Colonic mucosa (tissue), 4 donors: ENCODE results near the gene ZNF526. TPM values are rescaled to one million over a fixed set of nuclear protein-coding genes. Genes with fewer than 3 reads are reported as not detected.
A peak's percentile ranks its signal among the peaks of the same experiment; 100 is the strongest.

Experiments
- DNase-seq: peaks from one replicate; pipeline ENCODE4 v3.0.0-alpha.2; 2020
- H3K27ac ChIP-seq: fragments of 200-600 bp; one replicate; pipeline ENCODE4 v1.8.0; 2021
- H3K27me3 ChIP-seq: fragments of 200-600 bp; one replicate; pipeline ENCODE4 v1.8.0; 2021
- H3K36me3 ChIP-seq: fragments of 200-600 bp; one replicate; pipeline ENCODE4 v1.8.0; 2021
- H3K4me1 ChIP-seq: fragments of 200-600 bp; one replicate; pipeline ENCODE4 v1.8.0; 2021; ENCODE audit warnings: mild to moderate bottlenecking
- H3K4me3 ChIP-seq: fragments of 200-600 bp; one replicate; pipeline ENCODE4 v1.8.0; 2021
- H3K9ac ChIP-seq, 2 donors: one replicate each; pipeline ENCODE4 v1.7.0; 2013; ENCODE audit warnings: control low read depth in 2 of 2, low read depth in 2 of 2, low read length in 2 of 2
- H3K9me3 ChIP-seq: fragments of 200-600 bp; one replicate; pipeline ENCODE4 v1.8.0; 2021
- CTCF ChIP-seq: fragments of 200-600 bp; IDR thresholded peaks from one replicate; pipeline ENCODE4 v1.8.0; 2022; ENCODE audit warnings: antibody characterized with exemption, mild to moderate bottlenecking
- intact Hi-C: fragments of 100-400 bp; cut with DNase I; formaldehyde crosslinking; loops from one replicate; pipeline ENCODE4 v1.14.1; 2022
- total RNA-seq, 2 donors: library from RNA; stranded (reverse); fragmentation: NEBNext Ultra II Directional in 1 of 2; extraction: Animal tissue kit (Norgen Biotek cat#: 25700) in 1 of 2; gene quantifications; one replicate each; pipeline ENCODE4 v1.2.1, GENCODE V29; 2021
- donor health status: healthy.
- donor health status: DM: no; HTN: no; CAD: no.
- donor health status: DM: no; HTN: no; CAD: no.

Gene ZNF526
- total RNA-seq, 2 donors from 2014 or later = 9.3 to 12.8 TPM

GRCh38 chr19:42200116-42200715, 19.9 kb upstream of the ZNF526 start:
- Histone ChIP-seq H3K4me3 (no peak overlapping the region), H3K9ac (peak overlapping the region; percentile 5 to 27), H3K27me3 (no peaks in the 10 kb centered on the region), H3K36me3 (peaks cover 10% of the 10 kb centered on the region), H3K27ac (peak overlapping the region; percentile 66), H3K4me1 (peaks cover 4% of the 10 kb centered on the region), H3K9me3 (no peaks in the 10 kb centered on the region)
- DNase-seq = no peak
- intact Hi-C loops = no loop called here
- no peak for TF ChIP-seq CTCF

GRCh38 chr19:42201489-42202289, 18.4 kb upstream of the ZNF526 start:
- H3K4me3 ChIP-seq = no peak overlapping the region

GRCh38 chr19:42202290-42202880, 17.7 kb upstream of the ZNF526 start:
- no peak overlapping the region for H3K4me3 ChIP-seq
- H3K4me1 ChIP-seq = peaks cover 3% of the 10 kb centered on the region
- no peaks in the 10 kb centered on the region for H3K27me3 ChIP-seq
- no peak for TF ChIP-seq CTCF
- peak overlapping the region; percentile 74 for H3K27ac ChIP-seq
- H3K9ac ChIP-seq = no peak overlapping the region
- H3K36me3 ChIP-seq = peaks cover 10% of the 10 kb centered on the region
- no peak for DNase-seq
- intact Hi-C loops = no loop called here
- no peaks in the 10 kb centered on the region for H3K9me3 ChIP-seq

More at GRCh38 chr19:42201489-42202289, 18.4 kb upstream of the ZNF526 start:
- intact Hi-C loops = no loop called here
- TF ChIP-seq CTCF = no peak
- H3K4me1 ChIP-seq = peaks cover 4% of the 10 kb centered on the region
- H3K9ac ChIP-seq = peak overlapping the region in 1 of 2 donors; percentile 28
- no peaks in the 10 kb centered on the region for H3K27me3 ChIP-seq
- no peaks in the 10 kb centered on the region for H3K9me3 ChIP-seq
- H3K27ac ChIP-seq = peak overlapping the region; percentile 74
- H3K36me3 ChIP-seq = peaks cover 10% of the 10 kb centered on the region
- no peak for DNase-seq

DNA sequence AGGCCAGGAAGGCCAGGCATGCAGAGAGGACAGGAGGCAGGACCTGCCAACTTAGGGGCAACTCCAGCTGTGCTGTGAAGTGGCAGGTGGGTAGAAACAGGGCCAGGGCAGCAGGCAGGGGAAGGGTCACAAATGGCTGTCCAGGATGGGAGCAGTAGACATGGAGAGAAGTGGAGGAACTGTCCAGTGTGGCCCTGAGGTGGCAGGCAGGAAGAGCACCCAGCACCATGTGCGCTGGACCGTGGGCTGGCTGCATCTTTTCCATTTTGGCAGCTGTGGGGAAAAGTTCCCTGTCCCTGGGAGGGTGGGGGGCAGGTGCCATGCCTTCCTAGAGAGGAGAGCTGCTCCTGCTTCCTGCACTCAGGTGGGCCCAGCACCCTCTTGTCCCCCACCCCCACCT, 16.4 kb upstream of the ZNF526 start:
- no peak for DNase-seq
- intact Hi-C loops = no loop called here
- no peaks in the 10 kb centered on the region for H3K4me1 ChIP-seq
- TF ChIP-seq CTCF = no peak
- H3K9ac ChIP-seq = no peak overlapping the region
- H3K9me3 ChIP-seq = no peaks in the 10 kb centered on the region
- peaks cover 18% of the 10 kb centered on the region for H3K36me3 ChIP-seq
- H3K27ac ChIP-seq = no peak overlapping the region
- H3K4me3 ChIP-seq = no peak overlapping the region
- no peaks in the 10 kb centered on the region for H3K27me3 ChIP-seq

- Histone ChIP-seq H3K9ac (no peak overlapping the region), H3K4me1 (no peaks in the 10 kb centered on the region), H3K9me3 (no peaks in the 10 kb centered on the region), H3K27me3 (no peaks in the 10 kb centered on the region), H3K36me3 (peaks cover 22% of the 10 kb centered on the region), H3K27ac (no peak overlapping the region), H3K4me3 (no peak overlapping the region)
- no peak for TF ChIP-seq CTCF
- intact Hi-C loops = no loop called here
- no peak for DNase-seq
Measured at GRCh38 chr19:42204664-42205063, 15.4 kb upstream of the ZNF526 start.
